Liver (tissue), 9 donors: ENCODE results near the gene DNMT1. TPM values are rescaled to one million over a fixed set of nuclear protein-coding genes. Genes with fewer than 3 reads are reported as not detected.

ENCODE experiments used
- DNase-seq: peaks from one replicate; pipeline ENCODE4 v3.0.0-alpha.2; 2017; ENCODE audit warnings: low spot score
- H3K27ac ChIP-seq, 2 donors: one replicate each; pipeline ENCODE4 v1.7.0; 2013; ENCODE audit warnings: inconsistent platforms in 2 of 2, low read length in 2 of 2, control low read depth in 1 of 2, low read depth in 1 of 2, mild to moderate bottlenecking in 1 of 2
- H3K27me3 ChIP-seq, 4 donors: one replicate each; pipeline versions ENCODE4 v1.6.1 to v1.7.0; 2013; ENCODE audit warnings: low read length in 3 of 4, inconsistent platforms in 1 of 4, mild to moderate bottlenecking in 1 of 4, moderate library complexity in 1 of 4; ENCODE audit not compliant: control insufficient read depth in 4 of 4, insufficient read depth in 4 of 4
- H3K36me3 ChIP-seq, 4 donors: one replicate each; pipeline versions ENCODE4 v1.6.1 to v1.7.0; 2013; ENCODE audit warnings: low read length in 3 of 4, mild to moderate bottlenecking in 3 of 4, low read depth in 1 of 4, moderate library complexity in 1 of 4; ENCODE audit not compliant: control insufficient read depth in 4 of 4, insufficient read depth in 3 of 4
- H3K4me1 ChIP-seq, 4 donors: one replicate each; pipeline versions ENCODE4 v1.6.1 to v1.7.0; 2013; ENCODE audit warnings: low read length in 3 of 4, mild to moderate bottlenecking in 3 of 4, moderate library complexity in 1 of 4; ENCODE audit not compliant: control insufficient read depth in 4 of 4, insufficient read depth in 4 of 4
- H3K4me3 ChIP-seq, 3 donors: one replicate each; pipeline versions ENCODE4 v1.6.1 to v1.7.0; 2013; ENCODE audit warnings: low read length in 3 of 3, control low read depth in 1 of 3, low read depth in 1 of 3, mild to moderate bottlenecking in 1 of 3
- H3K9ac ChIP-seq, 2 donors: one replicate each; pipeline ENCODE4 v1.7.0; 2013; ENCODE audit warnings: low read length in 2 of 2, mild to moderate bottlenecking in 2 of 2, moderate library complexity in 2 of 2, control low read depth in 1 of 2, low read depth in 1 of 2
- H3K9me3 ChIP-seq, 4 donors: one replicate each; pipeline versions ENCODE4 v1.6.1 to v1.7.0; 2013; ENCODE audit warnings: low read length in 3 of 4; ENCODE audit not compliant: control insufficient read depth in 4 of 4
- ATF3 ChIP-seq: IDR thresholded peaks from 2 replicates; pipeline ENCODE4 v1.6.1; 2016; ENCODE audit warnings: antibody characterized with exemption
- CTCF ChIP-seq: fragments of 150-350 bp; IDR thresholded peaks from 2 replicates; pipeline ENCODE4 v1.5.1; 2017; ENCODE audit warnings: improper control_type of control experiment, low read depth, low read length; ENCODE audit not compliant: missing input control
- EGR1 ChIP-seq, 2 donors: IDR thresholded peaks; 2 replicates each; pipeline ENCODE4 v1.6.1; 2016 to 2018; ENCODE audit warnings: antibody characterized with exemption in 2 of 2, low read depth in 2 of 2
- FOXA1 ChIP-seq: IDR thresholded peaks from 2 replicates; pipeline ENCODE4 v1.6.1; 2016; ENCODE audit warnings: antibody characterized with exemption
- FOXA2 ChIP-seq: IDR thresholded peaks from 2 replicates; pipeline ENCODE4 v1.6.1; 2016; ENCODE audit warnings: antibody characterized with exemption
- GABPA ChIP-seq, 2 donors: IDR thresholded peaks in 1 of 2; conservative IDR thresholded peaks in 1 of 2; 2 replicates each; pipeline ENCODE4 v1.6.1; 2016; ENCODE audit warnings: antibody characterized with exemption in 2 of 2, mild to moderate bottlenecking in 1 of 2, moderate library complexity in 1 of 2
- HNF4G ChIP-seq: IDR thresholded peaks from 2 replicates; pipeline ENCODE4 v1.6.1; 2016; ENCODE audit warnings: antibody characterized with exemption
- JUND ChIP-seq, 2 donors: IDR thresholded peaks; 2 replicates each; pipeline ENCODE4 v1.6.1; 2016; ENCODE audit warnings: antibody characterized with exemption in 2 of 2
- NR2F2 ChIP-seq: IDR thresholded peaks from 2 replicates; pipeline ENCODE4 v1.6.1; 2016; ENCODE audit warnings: antibody characterized with exemption
- RAD21 ChIP-seq, 2 donors: IDR thresholded peaks; 2 replicates each; pipeline ENCODE4 v1.6.1; 2016; ENCODE audit warnings: antibody characterized with exemption in 2 of 2, mild to moderate bottlenecking in 2 of 2
- REST ChIP-seq: IDR thresholded peaks from 2 replicates; pipeline ENCODE4 v1.6.1; 2016; ENCODE audit warnings: antibody characterized with exemption, mild to moderate bottlenecking
- RXRA ChIP-seq, 2 donors: IDR thresholded peaks; 2 replicates each; pipeline ENCODE4 v1.6.1; 2017 to 2018; ENCODE audit warnings: antibody characterized with exemption in 2 of 2, mild to moderate bottlenecking in 1 of 2
- SP1 ChIP-seq: IDR thresholded peaks from 2 replicates; pipeline ENCODE4 v1.6.1; 2018; ENCODE audit warnings: antibody characterized with exemption, mild to moderate bottlenecking
- YY1 ChIP-seq: IDR thresholded peaks from 2 replicates; pipeline ENCODE4 v1.6.1; 2016; ENCODE audit warnings: antibody characterized with exemption, mild to moderate bottlenecking
- ZBTB33 ChIP-seq: IDR thresholded peaks from 2 replicates; pipeline ENCODE4 v1.6.1; 2016; ENCODE audit warnings: antibody characterized with exemption
- WGBS: extraction: QIAGEN DNeasy Blood & Tissue Kit; methylation state at CpG from one replicate; pipeline ENCODE4 v1.1.7; 2013; 5-methylcytosine and 5-hydroxymethylcytosine counted together
- polyA plus RNA-seq, 2 donors: library from polyadenylated mRNA; stranded (reverse) in 1 of 2; unstranded in 1 of 2; fragments of 200-250 nt in 1 of 2; fragments of >200 nt in 1 of 2; fragmentation: Nextera tagmentation in 1 of 2; extraction: Ambion mirVana in 1 of 2; gene quantifications; one replicate each; pipeline versions ENCODE4 v1.2.1 to v1.2.3, GENCODE V29; 2013 to 2015
- total RNA-seq, 2 donors: library from RNA; depleted of rRNA; stranded (reverse); fragments of >200 nt; gene quantifications; one replicate each; pipeline ENCODE4 v1.2.3, GENCODE V29; 2014
- donor health status: healthy.
- donor health status: healthy.
- donor health status: healthy.
- donor health status: healthy.
- donor health status: healthy.

Gene DNMT1
- total and polyA plus RNA-seq, 4 donors: 8.7 to 47.1 (median 20.0) TPM

- no peak for DNase-seq
- Histone ChIP-seq H3K4me1 (no peaks in the 10 kb centered on the region), H3K9ac (no peak overlapping the region), H3K36me3 (peaks cover 18 to 46% (median 32%) of the 10 kb centered on the region in 4 donors), H3K9me3 (no peaks in the 10 kb centered on the region), H3K27me3 (no peaks in the 10 kb centered on the region), H3K27ac (no peak overlapping the region), H3K4me3 (no peak overlapping the region)
- no peak for TF ChIP-seq EGR1 (IDR thresholded peaks at IDR 0.05; ENCODE audit: low read depth in 2 of 2)
- no peak for TF ChIP-seq ATF3
- WGBS: 91% methylated on average over 11 of the region's 11 CpGs
Observed at GRCh38 chr19:10133596-10133995, 61.2 kb downstream of the DNMT1 start.

- Histone ChIP-seq H3K4me3 (no peak overlapping the region), H3K9me3 (no peaks in the 10 kb centered on the region), H3K9ac (no peak overlapping the region), H3K27me3 (no peaks in the 10 kb centered on the region), H3K36me3 (peaks cover 14 to 39% (median 30%) of the 10 kb centered on the region in 4 donors), H3K27ac (no peak overlapping the region), H3K4me1 (no peaks in the 10 kb centered on the region)
- 95% methylated on average over 7 of the region's 7 CpGs for whole genome bisulfite sequencing
- no peak for TF ChIP-seq REST
- no peak for TF ChIP-seq FOXA1
- TF ChIP-seq JUND (IDR thresholded peaks at IDR 0.05): no peak
- no peak for TF ChIP-seq YY1
- TF ChIP-seq ZBTB33: no peak
- TF ChIP-seq HNF4G: no peak
- no peak for TF ChIP-seq NR2F2
- no peak for TF ChIP-seq RXRA (IDR thresholded peaks at IDR 0.05)
- no peak for TF ChIP-seq FOXA2
- no peak for TF ChIP-seq GABPA (IDR thresholded peaks at IDR 0.05 in 1 of 2, conservative IDR thresholded peaks at IDR 0.05 in 1 of 2)
- no peak for TF ChIP-seq SP1
- no peak for TF ChIP-seq ATF3
- TF ChIP-seq RAD21 (IDR thresholded peaks at IDR 0.05): no peak
- no peak for TF ChIP-seq CTCF
- TF ChIP-seq EGR1 (IDR thresholded peaks at IDR 0.05; ENCODE audit: low read depth in 2 of 2): no peak
- DNase-seq: no peak
Observed at GRCh38 chr19:10132905-10133304, 61.8 kb downstream of the DNMT1 start.
